ENCODE measurements around the gene LIFR. TPM values are rescaled to one million over a fixed set of nuclear protein-coding genes. Genes with fewer than 3 reads are reported as not detected.

Gene LIFR
- total and polyA plus RNA-seq, 4 donors, result 39.8 to 179 (median 94.9) TPM

DNA sequence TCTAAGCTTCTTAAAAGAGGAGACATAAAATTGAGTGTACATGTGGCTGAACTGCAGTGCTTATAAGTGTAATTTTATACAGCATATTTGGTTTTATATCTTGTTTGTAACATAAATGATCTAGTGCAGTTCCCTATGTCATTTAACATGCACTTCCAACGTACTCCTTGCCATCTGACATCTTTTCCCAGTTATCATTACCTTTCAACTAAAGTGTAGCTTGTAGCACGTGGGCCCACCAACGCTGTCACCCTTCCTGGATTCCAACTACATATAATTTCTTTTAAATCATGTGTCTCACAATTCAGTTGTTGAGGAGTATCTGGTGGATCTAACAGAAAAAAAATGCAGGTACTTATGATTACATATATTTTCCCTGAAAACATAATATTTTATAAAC is 50.1 kb downstream of the LIFR start:
- H3K9me3 ChIP-seq (ENCODE audit: control insufficient read depth, insufficient read depth, low read length), result no peaks in the 10 kb centered on the region
- 100% methylated on average over 1 of the region's 3 CpGs for WGBS (ENCODE audit: insufficient coverage)
- H3K4me1 ChIP-seq (ENCODE audit: control insufficient read depth, insufficient read depth, low read length), result no peaks in the 10 kb centered on the region
- no peaks in the 10 kb centered on the region for H3K27me3 ChIP-seq (ENCODE audit: control insufficient read depth, insufficient read depth, low read length)
- peaks cover 2% of the 10 kb centered on the region for H3K36me3 ChIP-seq (ENCODE audit: control insufficient read depth, insufficient read depth, low read length)
- H3K27ac ChIP-seq (ENCODE audit: low read depth, low read length), result no peak overlapping the region
- no peak overlapping the region for H3K4me3 ChIP-seq (ENCODE audit: low read depth, low read length)
- no peak for DNase-seq (ENCODE audit: low read depth in 4 of 6, low spot score in 6 of 6)

DNA sequence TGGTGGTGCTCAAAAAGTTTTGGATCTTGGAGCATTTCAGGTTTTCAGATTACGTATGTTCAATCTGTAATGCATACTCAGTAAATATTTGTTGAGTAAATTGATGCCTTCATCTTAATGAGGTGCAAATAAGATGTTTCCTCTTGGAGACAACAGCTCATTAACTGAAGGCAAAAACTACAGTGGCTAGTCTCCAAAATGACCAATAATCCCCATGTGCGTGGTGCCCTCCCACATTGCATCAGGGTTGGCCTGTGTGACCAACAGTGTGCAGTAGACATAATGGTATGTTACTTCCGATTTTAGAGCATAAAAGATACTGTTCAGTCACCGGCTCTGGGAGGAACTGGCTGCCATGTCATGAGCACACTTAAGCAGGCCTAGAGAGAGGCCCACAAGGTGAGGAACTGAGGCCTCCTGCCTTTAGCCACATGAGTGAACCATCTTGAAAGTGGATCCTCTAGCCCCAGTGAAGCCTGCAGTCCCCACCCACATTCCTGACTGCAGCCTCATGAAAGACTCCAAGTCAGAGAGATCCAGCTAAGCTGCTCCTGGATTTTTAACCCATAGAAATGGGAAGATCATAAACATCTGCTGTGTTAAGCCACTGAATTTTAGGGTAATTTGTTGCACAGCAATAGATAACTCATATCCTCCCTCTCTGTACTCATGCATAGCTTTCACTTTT is 55.7 kb downstream of the LIFR start:
- no peak overlapping the region for H3K27ac ChIP-seq (ENCODE audit: low read depth, low read length)
- peaks cover 9% of the 10 kb centered on the region for H3K36me3 ChIP-seq (ENCODE audit: control insufficient read depth, insufficient read depth, low read length)
- H3K4me1 ChIP-seq (ENCODE audit: control insufficient read depth, insufficient read depth, low read length), result no peaks in the 10 kb centered on the region
- H3K9me3 ChIP-seq (ENCODE audit: control insufficient read depth, insufficient read depth, low read length), result no peaks in the 10 kb centered on the region
- DNase-seq (ENCODE audit: low read depth in 4 of 6, low spot score in 6 of 6), result no peak
- H3K4me3 ChIP-seq (ENCODE audit: low read depth, low read length), result no peak overlapping the region
- WGBS (ENCODE audit: insufficient coverage), result 94% methylated on average over 3 of the region's 4 CpGs
- no peaks in the 10 kb centered on the region for H3K27me3 ChIP-seq (ENCODE audit: control insufficient read depth, insufficient read depth, low read length)

DNA sequence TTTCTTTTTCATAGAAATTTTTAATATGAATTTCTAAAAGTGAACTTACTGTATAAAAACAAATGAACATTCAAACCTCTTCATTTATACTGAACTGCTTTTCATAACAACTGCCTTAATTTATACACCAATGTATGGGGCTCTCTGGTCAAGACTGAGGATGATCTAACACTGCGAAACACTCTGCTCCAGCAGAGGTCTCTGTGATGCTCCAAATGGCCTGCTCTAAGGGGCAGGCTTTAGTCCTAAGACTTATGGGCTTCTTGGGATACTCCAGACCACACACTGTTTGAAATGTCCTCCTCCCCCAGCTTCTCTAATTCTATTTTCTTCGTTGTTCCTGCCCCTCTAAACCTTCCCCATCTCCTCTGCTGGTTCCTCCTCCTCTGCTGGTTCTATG is 58.5 kb downstream of the LIFR start:
- H3K4me3 ChIP-seq (ENCODE audit: low read depth, low read length), result no peak overlapping the region
- no peaks in the 10 kb centered on the region for H3K4me1 ChIP-seq (ENCODE audit: control insufficient read depth, insufficient read depth, low read length)
- peak in 1 of 6 donors; percentile 33 for DNase-seq (ENCODE audit: low read depth in 4 of 6, low spot score in 6 of 6)
- no peaks in the 10 kb centered on the region for H3K27me3 ChIP-seq (ENCODE audit: control insufficient read depth, insufficient read depth, low read length)
- peaks cover 16% of the 10 kb centered on the region for H3K36me3 ChIP-seq (ENCODE audit: control insufficient read depth, insufficient read depth, low read length)
- H3K27ac ChIP-seq (ENCODE audit: low read depth, low read length), result no peak overlapping the region
- WGBS (ENCODE audit: insufficient coverage), result 81% methylated on average over 2 of the region's 2 CpGs
- no peaks in the 10 kb centered on the region for H3K9me3 ChIP-seq (ENCODE audit: control insufficient read depth, insufficient read depth, low read length)

DNA sequence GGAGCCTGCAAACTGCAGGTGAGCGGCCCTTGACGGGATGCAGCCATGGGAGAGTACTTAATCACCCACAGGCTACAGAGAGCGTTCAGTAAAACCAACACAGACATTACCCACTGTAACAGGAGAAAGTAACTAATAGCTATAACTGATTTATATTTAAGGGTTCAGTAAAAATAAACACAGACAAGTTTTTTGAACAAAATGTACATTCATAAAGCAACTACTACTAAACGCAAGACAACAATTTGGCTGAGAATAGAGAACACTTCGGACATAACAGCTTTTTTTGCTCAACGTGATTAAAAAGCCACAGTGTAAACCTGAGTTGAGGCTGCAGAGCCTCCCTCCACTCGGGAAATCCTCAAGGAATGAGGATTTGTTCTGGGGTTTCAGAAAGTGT is 61.7 kb downstream of the LIFR start:
- H3K4me3 ChIP-seq (ENCODE audit: low read depth, low read length), result no peak overlapping the region
- H3K9me3 ChIP-seq (ENCODE audit: control insufficient read depth, insufficient read depth, low read length), result no peaks in the 10 kb centered on the region
- H3K27ac ChIP-seq (ENCODE audit: low read depth, low read length), result no peak overlapping the region
- no peaks in the 10 kb centered on the region for H3K27me3 ChIP-seq (ENCODE audit: control insufficient read depth, insufficient read depth, low read length)
- H3K4me1 ChIP-seq (ENCODE audit: control insufficient read depth, insufficient read depth, low read length), result no peaks in the 10 kb centered on the region
- peaks cover 23% of the 10 kb centered on the region for H3K36me3 ChIP-seq (ENCODE audit: control insufficient read depth, insufficient read depth, low read length)
- DNase-seq (ENCODE audit: low read depth in 4 of 6, low spot score in 6 of 6), result peak in 1 of 6 donors; percentile 34
- WGBS (ENCODE audit: insufficient coverage), result 86% methylated on average over 4 of the region's 7 CpGs

DNA sequence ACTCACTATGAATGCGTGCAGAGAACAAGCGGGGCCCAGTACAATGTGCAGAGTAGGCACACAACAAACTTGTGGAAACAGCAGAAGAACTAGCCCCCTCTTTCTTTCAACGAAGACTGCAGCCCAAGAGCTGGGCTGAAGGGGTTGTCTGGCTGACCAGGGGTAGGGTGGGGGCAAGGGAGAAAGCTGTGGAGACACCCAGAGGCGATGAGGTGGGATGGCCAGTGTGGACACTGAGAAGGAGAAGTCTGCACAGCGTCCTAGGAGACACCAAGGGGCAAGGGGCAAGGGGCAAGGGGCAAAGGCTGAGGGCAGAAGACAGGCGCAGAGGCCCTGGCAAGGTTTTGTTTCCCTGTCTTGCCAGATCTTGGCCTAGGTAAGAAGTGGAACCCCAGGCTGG is 62.3 kb downstream of the LIFR start:
- Histone ChIP-seq H3K4me3 (ENCODE audit: low read depth, low read length) (no peak overlapping the region), H3K4me1 (ENCODE audit: control insufficient read depth, insufficient read depth, low read length) (no peaks in the 10 kb centered on the region), H3K27ac (ENCODE audit: low read depth, low read length) (no peak overlapping the region), H3K27me3 (ENCODE audit: control insufficient read depth, insufficient read depth, low read length) (no peaks in the 10 kb centered on the region), H3K9me3 (ENCODE audit: control insufficient read depth, insufficient read depth, low read length) (no peaks in the 10 kb centered on the region), H3K36me3 (ENCODE audit: control insufficient read depth, insufficient read depth, low read length) (peaks cover 20% of the 10 kb centered on the region)
- WGBS (ENCODE audit: insufficient coverage), result 95% methylated on average over 3 of the region's 6 CpGs
- no peak for DNase-seq (ENCODE audit: low read depth in 4 of 6, low spot score in 6 of 6)

DNA sequence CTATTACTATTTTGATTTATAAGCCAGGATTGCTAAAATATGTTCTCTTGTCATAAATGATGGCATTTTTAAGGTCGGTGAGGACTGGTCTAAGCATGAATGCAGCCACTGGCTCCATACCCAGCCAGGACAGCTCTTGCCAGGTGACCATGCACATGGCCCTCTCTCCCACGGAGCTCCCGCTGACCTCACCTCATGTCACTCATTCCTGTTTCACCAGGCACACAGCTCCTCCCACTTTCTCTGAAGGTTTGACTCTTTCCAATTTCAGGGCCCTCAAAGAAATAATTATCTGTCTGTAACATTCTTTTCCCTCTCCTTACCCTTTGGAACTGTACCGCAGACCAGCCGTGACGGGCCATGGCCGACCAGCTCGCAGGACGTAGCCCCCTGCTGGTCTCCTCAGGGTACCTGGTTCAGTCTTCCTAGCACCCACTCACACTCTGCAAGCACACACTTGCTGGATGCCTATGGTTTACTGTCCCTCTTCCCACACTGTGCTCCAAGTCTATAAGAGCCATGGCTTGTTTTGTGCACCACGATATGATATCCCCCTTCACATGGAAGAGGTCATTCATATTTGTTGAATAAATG is 72.5 kb downstream of the LIFR start:
- no peak for DNase-seq (ENCODE audit: low read depth in 4 of 6, low spot score in 6 of 6)
- 95% methylated on average over 9 of the region's 10 CpGs for WGBS (ENCODE audit: insufficient coverage)
- Histone ChIP-seq H3K9me3 (ENCODE audit: control insufficient read depth, insufficient read depth, low read length) (no peaks in the 10 kb centered on the region), H3K27ac (ENCODE audit: low read depth, low read length) (no peak overlapping the region), H3K4me1 (ENCODE audit: control insufficient read depth, insufficient read depth, low read length) (no peaks in the 10 kb centered on the region), H3K36me3 (ENCODE audit: control insufficient read depth, insufficient read depth, low read length) (peaks cover 7% of the 10 kb centered on the region), H3K27me3 (ENCODE audit: control insufficient read depth, insufficient read depth, low read length) (no peaks in the 10 kb centered on the region), H3K4me3 (ENCODE audit: low read depth, low read length) (no peak overlapping the region)

DNA sequence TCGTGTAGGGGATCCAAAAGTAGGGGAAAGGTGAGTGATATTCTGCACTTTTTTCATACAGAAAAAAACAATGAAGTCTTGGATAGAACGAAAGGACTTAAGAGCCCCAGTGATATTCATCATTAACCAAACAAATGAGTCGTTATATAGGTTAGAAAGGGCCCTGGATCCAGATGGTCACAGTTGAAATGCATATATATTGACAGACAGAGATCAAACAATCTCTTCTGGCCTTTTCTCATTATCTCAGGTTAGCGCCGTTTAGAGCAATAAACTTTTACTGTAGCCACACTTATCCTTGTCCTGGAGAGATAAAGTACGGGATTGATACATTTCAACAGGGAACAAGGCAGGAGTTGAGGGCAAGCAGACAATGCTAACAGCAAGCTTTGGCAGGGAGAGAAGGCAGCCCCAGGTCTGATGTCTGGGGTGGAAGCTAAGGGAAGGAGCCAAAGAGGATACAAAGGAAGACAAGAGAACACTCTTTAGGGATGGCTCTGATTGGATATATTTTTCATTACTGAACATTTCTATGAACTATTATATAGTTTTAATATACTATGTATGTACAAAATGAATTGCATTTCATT is 77.0 kb downstream of the LIFR start:
- peaks cover 5% of the 10 kb centered on the region for H3K36me3 ChIP-seq (ENCODE audit: control insufficient read depth, insufficient read depth, low read length)
- peak overlapping the region; percentile 11 for H3K27ac ChIP-seq (ENCODE audit: low read depth, low read length)
- H3K27me3 ChIP-seq (ENCODE audit: control insufficient read depth, insufficient read depth, low read length), result no peaks in the 10 kb centered on the region
- DNase-seq (ENCODE audit: low read depth in 4 of 6, low spot score in 6 of 6), result peak in 2 of 6 donors; percentile 18 to 28
- H3K9me3 ChIP-seq (ENCODE audit: control insufficient read depth, insufficient read depth, low read length), result no peaks in the 10 kb centered on the region
- WGBS (ENCODE audit: insufficient coverage), result no CpG with 5 or more reads among the region's 6 CpGs
- H3K4me3 ChIP-seq (ENCODE audit: low read depth, low read length), result no peak overlapping the region
- H3K4me1 ChIP-seq (ENCODE audit: control insufficient read depth, insufficient read depth, low read length), result no peaks in the 10 kb centered on the region

DNA sequence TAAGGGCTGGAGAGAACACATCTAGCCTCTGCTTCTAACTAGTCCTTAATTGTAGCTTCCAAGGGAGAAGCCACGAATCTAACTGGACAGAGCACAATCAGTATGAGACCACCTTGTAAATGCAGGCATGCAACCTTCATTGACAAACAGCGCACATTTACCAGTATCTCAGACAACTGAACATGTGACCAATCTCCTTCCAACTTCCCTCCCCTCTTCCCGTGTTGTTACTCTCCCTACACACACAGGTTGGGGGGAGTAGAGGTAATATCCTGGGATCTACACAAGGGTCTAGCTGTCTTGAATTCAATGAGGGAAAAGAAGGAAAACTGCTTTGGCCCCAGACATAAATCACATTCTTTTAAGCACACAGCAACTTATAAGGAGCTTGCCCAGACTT is 77.6 kb downstream of the LIFR start:
- H3K27me3 ChIP-seq (ENCODE audit: control insufficient read depth, insufficient read depth, low read length), result no peaks in the 10 kb centered on the region
- 43% methylated on average over 1 of the region's 3 CpGs for WGBS (ENCODE audit: insufficient coverage)
- H3K9me3 ChIP-seq (ENCODE audit: control insufficient read depth, insufficient read depth, low read length), result no peaks in the 10 kb centered on the region
- peak in 2 of 6 donors; percentile 53 to 70 for DNase-seq (ENCODE audit: low read depth in 4 of 6, low spot score in 6 of 6)
- no peaks in the 10 kb centered on the region for H3K4me1 ChIP-seq (ENCODE audit: control insufficient read depth, insufficient read depth, low read length)
- peaks cover 2% of the 10 kb centered on the region for H3K36me3 ChIP-seq (ENCODE audit: control insufficient read depth, insufficient read depth, low read length)
- H3K27ac ChIP-seq (ENCODE audit: low read depth, low read length), result peak overlapping the region; percentile 37
- H3K4me3 ChIP-seq (ENCODE audit: low read depth, low read length), result no peak overlapping the region

DNA sequence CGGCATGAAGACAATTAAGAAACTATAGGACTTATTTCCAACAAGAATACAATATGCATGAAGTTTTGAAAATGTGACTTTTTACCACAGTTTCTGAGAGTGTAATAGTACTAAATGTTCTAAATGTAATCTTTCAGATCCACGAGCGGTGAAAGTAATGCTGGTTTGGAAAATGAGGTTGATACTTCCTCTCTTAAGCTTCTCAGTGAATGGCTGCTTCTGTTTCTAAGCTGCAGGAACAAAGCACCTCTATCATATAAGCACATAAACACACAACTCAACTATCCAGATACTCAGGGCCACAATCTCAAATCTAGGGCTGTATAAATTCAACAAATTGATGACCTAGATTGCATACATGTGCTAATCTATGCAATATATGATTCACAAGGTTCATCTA is 78.3 kb downstream of the LIFR start:
- H3K4me1 ChIP-seq (ENCODE audit: control insufficient read depth, insufficient read depth, low read length), result no peaks in the 10 kb centered on the region
- H3K27ac ChIP-seq (ENCODE audit: low read depth, low read length), result no peak overlapping the region
- WGBS (ENCODE audit: insufficient coverage), result no CpG with 5 or more reads among the region's 3 CpGs

DNA sequence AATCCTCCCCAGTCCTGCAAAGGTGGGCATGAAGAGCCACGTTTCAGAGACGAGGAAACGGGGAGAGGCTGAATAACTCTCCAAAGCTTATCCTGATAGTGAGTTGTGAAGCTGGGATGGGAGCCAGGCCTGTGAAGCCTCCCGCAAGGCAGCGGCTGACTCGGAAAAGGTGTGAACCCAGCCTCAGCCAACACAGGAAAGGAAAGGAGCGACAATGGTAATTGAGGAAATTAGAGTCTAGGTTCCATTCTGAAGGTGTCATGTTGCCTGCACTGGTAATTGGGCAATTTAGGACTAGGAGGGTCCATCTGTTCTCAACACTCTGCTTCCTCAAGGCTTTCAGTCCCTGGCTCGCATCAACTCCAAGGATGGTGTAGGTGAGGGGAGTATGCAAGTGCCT is 83.4 kb downstream of the LIFR start:
- no peak overlapping the region for H3K27ac ChIP-seq (ENCODE audit: low read depth, low read length)
- peak in 1 of 6 donors; percentile 38 for DNase-seq (ENCODE audit: low read depth in 4 of 6, low spot score in 6 of 6)
- peaks cover 21% of the 10 kb centered on the region for H3K4me1 ChIP-seq (ENCODE audit: control insufficient read depth, insufficient read depth, low read length)
- no peaks in the 10 kb centered on the region for H3K36me3 ChIP-seq (ENCODE audit: control insufficient read depth, insufficient read depth, low read length)
- H3K9me3 ChIP-seq (ENCODE audit: control insufficient read depth, insufficient read depth, low read length), result no peaks in the 10 kb centered on the region
- H3K27me3 ChIP-seq (ENCODE audit: control insufficient read depth, insufficient read depth, low read length), result no peaks in the 10 kb centered on the region
- WGBS (ENCODE audit: insufficient coverage), result 58% methylated on average over 4 of the region's 8 CpGs
- no peak overlapping the region for H3K4me3 ChIP-seq (ENCODE audit: low read depth, low read length)

More for the DNA sequence above, 78.3 kb downstream of the LIFR start:
- Histone ChIP-seq H3K4me3 (ENCODE audit: low read depth, low read length) (no peak overlapping the region), H3K9me3 (ENCODE audit: control insufficient read depth, insufficient read depth, low read length) (no peaks in the 10 kb centered on the region), H3K27me3 (ENCODE audit: control insufficient read depth, insufficient read depth, low read length) (no peaks in the 10 kb centered on the region), H3K36me3 (ENCODE audit: control insufficient read depth, insufficient read depth, low read length) (no peaks in the 10 kb centered on the region)
- peak in 1 of 6 donors; percentile 36 for DNase-seq (ENCODE audit: low read depth in 4 of 6, low spot score in 6 of 6)
